ENCODE measurements around the gene SNX6. TPM values are rescaled to one million over a fixed set of nuclear protein-coding genes. Genes with fewer than 3 reads are reported as not detected.

Gene SNX6
- total and polyA plus RNA-seq, 4 experiments from 2014 or later = 81.0 to 212 (median 114) TPM

GRCh38 chr14:34610101-34610500 is 19.8 kb downstream of the SNX6 start:
- ChIA-PET POLR2A (ENCODE audit: partially characterized antibody) (no interaction called here), CTCF (ENCODE audit: partially characterized antibody) (interaction anchor here (0.8 kb wide), 1 partner anchor 9 kb away, joined by 3 read pairs; no protein-coding TSS in a partner anchor)
- H3K4me1 ChIP-seq (ENCODE audit: insufficient read depth, low read length) = peaks cover 10% of the 10 kb centered on the region
- no peak overlapping the region for H3K4me3 Mint-ChIP-seq
- intact Hi-C loops (cut with micrococcal nuclease) = no loop called here
- no peaks in the 10 kb centered on the region for H3K27me3 ChIP-seq (ENCODE audit: insufficient read depth, low read length)
- H3K27ac Mint-ChIP-seq = peak overlapping the region in 4 of 7 donors; percentile 7 to 79 (median 44)
- peaks cover 16 to 35% of the 10 kb centered on the region in 2 donors for H3K36me3 Mint-ChIP-seq
- H3K9me3 ChIP-seq (ENCODE audit: control insufficient read depth in 1 of 2, low read length in 2 of 2) = no peaks in the 10 kb centered on the region
- H3K27me3 Mint-ChIP-seq = no peaks in the 10 kb centered on the region
- peaks cover 0 to 17% (median 6%) of the 10 kb centered on the region in 4 donors for H3K4me1 Mint-ChIP-seq
- no peaks in the 10 kb centered on the region for H3K9me3 Mint-ChIP-seq
- DNase-seq = no peak
- H3K4me3 ChIP-seq (ENCODE audit: low read length in 2 of 2) = no peak overlapping the region
- peaks cover 15% of the 10 kb centered on the region for H3K36me3 ChIP-seq (ENCODE audit: insufficient read depth, low read length)
- H3K27ac ChIP-seq (ENCODE audit: low read depth, low read length) = no peak overlapping the region

- H3K4me3 ChIP-seq (ENCODE audit: low read length in 2 of 2) = no peak overlapping the region
- intact Hi-C loops (cut with micrococcal nuclease) = no loop called here
- H3K4me1 ChIP-seq (ENCODE audit: insufficient read depth, low read length) = no peaks in the 10 kb centered on the region
- Mint-ChIP-seq H3K36me3 (peaks cover 29 to 52% of the 10 kb centered on the region in 2 donors), H3K4me3 (peak overlapping the region in 1 of 8 donors; percentile 11), H3K4me1 (peaks cover 3 to 7% (median 4%) of the 10 kb centered on the region in 4 donors), H3K27ac (peak overlapping the region in 1 of 7 donors; percentile 51), H3K27me3 (no peaks in the 10 kb centered on the region), H3K9me3 (no peaks in the 10 kb centered on the region)
- H3K9me3 ChIP-seq (ENCODE audit: control insufficient read depth in 1 of 2, low read length in 2 of 2) = no peaks in the 10 kb centered on the region
- ChIA-PET POLR2A (ENCODE audit: partially characterized antibody) (no interaction called here), CTCF (ENCODE audit: partially characterized antibody) (no interaction called here)
- H3K27me3 ChIP-seq (ENCODE audit: insufficient read depth, low read length) = no peaks in the 10 kb centered on the region
- no peak overlapping the region for H3K27ac ChIP-seq (ENCODE audit: low read depth, low read length)
- DNase-seq = no peak
- H3K36me3 ChIP-seq (ENCODE audit: insufficient read depth, low read length) = peaks cover 42% of the 10 kb centered on the region
Measured at GRCh38 chr14:34605461-34605860, 24.5 kb downstream of the SNX6 start.

- Mint-ChIP-seq H3K36me3 (peaks cover 34 to 55% of the 10 kb centered on the region in 2 donors), H3K27me3 (no peaks in the 10 kb centered on the region), H3K4me3 (no peak overlapping the region), H3K4me1 (peaks cover 3 to 7% (median 4%) of the 10 kb centered on the region in 4 donors), H3K27ac (no peak overlapping the region), H3K9me3 (no peaks in the 10 kb centered on the region)
- H3K36me3 ChIP-seq (ENCODE audit: insufficient read depth, low read length) = peaks cover 46% of the 10 kb centered on the region
- no peaks in the 10 kb centered on the region for H3K4me1 ChIP-seq (ENCODE audit: insufficient read depth, low read length)
- no peak overlapping the region for H3K27ac ChIP-seq (ENCODE audit: low read depth, low read length)
- CTCF ChIA-PET (ENCODE audit: partially characterized antibody) = no interaction called here
- no peaks in the 10 kb centered on the region for H3K27me3 ChIP-seq (ENCODE audit: insufficient read depth, low read length)
- no peaks in the 10 kb centered on the region for H3K9me3 ChIP-seq (ENCODE audit: control insufficient read depth in 1 of 2, low read length in 2 of 2)
- intact Hi-C loops (cut with micrococcal nuclease) = no loop called here
- H3K4me3 ChIP-seq (ENCODE audit: low read length in 2 of 2) = no peak overlapping the region
- POLR2A ChIA-PET (ENCODE audit: partially characterized antibody) = no interaction called here
- DNase-seq = no peak
Measured at GRCh38 chr14:34604995-34605394, 25.0 kb downstream of the SNX6 start.

GRCh38 chr14:34596891-34597290 is 33.1 kb downstream of the SNX6 start:
- Histone ChIP-seq H3K36me3 (ENCODE audit: insufficient read depth, low read length) (peaks cover 67% of the 10 kb centered on the region), H3K9me3 (ENCODE audit: control insufficient read depth in 1 of 2, low read length in 2 of 2) (no peaks in the 10 kb centered on the region), H3K4me3 (ENCODE audit: low read length in 2 of 2) (no peak overlapping the region), H3K27me3 (ENCODE audit: insufficient read depth, low read length) (no peaks in the 10 kb centered on the region), H3K4me1 (ENCODE audit: insufficient read depth, low read length) (no peaks in the 10 kb centered on the region), H3K27ac (ENCODE audit: low read depth, low read length) (no peak overlapping the region)
- peaks cover 46 to 63% of the 10 kb centered on the region in 2 donors for H3K36me3 Mint-ChIP-seq
- no peak for DNase-seq
- CTCF ChIA-PET (ENCODE audit: partially characterized antibody) = no interaction called here
- POLR2A ChIA-PET (ENCODE audit: partially characterized antibody) = interaction anchor here (1.0 kb wide), 1 partner anchor 24 kb away, joined by 3 read pairs; no protein-coding TSS in a partner anchor
- intact Hi-C loops (cut with micrococcal nuclease) = no loop called here
- H3K4me3 Mint-ChIP-seq = no peak overlapping the region
- peaks cover 3 to 5% (median 4%) of the 10 kb centered on the region in 4 donors for H3K4me1 Mint-ChIP-seq
- H3K27me3 Mint-ChIP-seq = no peaks in the 10 kb centered on the region
- no peaks in the 10 kb centered on the region for H3K9me3 Mint-ChIP-seq
- H3K27ac Mint-ChIP-seq = peak overlapping the region in 2 of 7 donors; percentile 57 to 68

- ChIA-PET CTCF (ENCODE audit: partially characterized antibody) (interaction anchor here (0.6 kb wide), 1 partner anchor 82 kb away, joined by 3 read pairs; no protein-coding TSS in a partner anchor), POLR2A (ENCODE audit: partially characterized antibody) (no interaction called here)
- Histone ChIP-seq H3K27me3 (ENCODE audit: insufficient read depth, low read length) (no peaks in the 10 kb centered on the region), H3K4me3 (ENCODE audit: low read length in 2 of 2) (no peak overlapping the region), H3K4me1 (ENCODE audit: insufficient read depth, low read length) (no peaks in the 10 kb centered on the region), H3K27ac (ENCODE audit: low read depth, low read length) (no peak overlapping the region), H3K9me3 (ENCODE audit: control insufficient read depth in 1 of 2, low read length in 2 of 2) (no peaks in the 10 kb centered on the region), H3K36me3 (ENCODE audit: insufficient read depth, low read length) (peaks cover 63% of the 10 kb centered on the region)
- Mint-ChIP-seq H3K4me3 (no peak overlapping the region), H3K9me3 (no peaks in the 10 kb centered on the region), H3K4me1 (peaks cover 1 to 13% (median 7%) of the 10 kb centered on the region in 4 donors), H3K27ac (no peak overlapping the region), H3K36me3 (peaks cover 51 to 69% of the 10 kb centered on the region in 2 donors), H3K27me3 (no peaks in the 10 kb centered on the region)
- intact Hi-C loops (cut with micrococcal nuclease) = no loop called here
- no peak for DNase-seq
Measured at GRCh38 chr14:34593740-34594375, 36.1 kb downstream of the SNX6 start.

- Histone ChIP-seq H3K4me3 (ENCODE audit: low read length in 2 of 2) (no peak overlapping the region), H3K36me3 (ENCODE audit: insufficient read depth, low read length) (peaks cover 56% of the 10 kb centered on the region), H3K27me3 (ENCODE audit: insufficient read depth, low read length) (no peaks in the 10 kb centered on the region), H3K9me3 (ENCODE audit: control insufficient read depth in 1 of 2, low read length in 2 of 2) (no peaks in the 10 kb centered on the region), H3K4me1 (ENCODE audit: insufficient read depth, low read length) (no peaks in the 10 kb centered on the region), H3K27ac (ENCODE audit: low read depth, low read length) (no peak overlapping the region)
- no peaks in the 10 kb centered on the region for H3K27me3 Mint-ChIP-seq
- ChIA-PET POLR2A (ENCODE audit: partially characterized antibody) (no interaction called here), CTCF (ENCODE audit: partially characterized antibody) (no interaction called here)
- no peaks in the 10 kb centered on the region for H3K9me3 Mint-ChIP-seq
- no peak overlapping the region for H3K27ac Mint-ChIP-seq
- intact Hi-C loops (cut with micrococcal nuclease) = no loop called here
- peaks cover 1 to 10% (median 7%) of the 10 kb centered on the region in 4 donors for H3K4me1 Mint-ChIP-seq
- DNase-seq = no peak
- H3K4me3 Mint-ChIP-seq = no peak overlapping the region
- H3K36me3 Mint-ChIP-seq = peaks cover 46 to 65% of the 10 kb centered on the region in 2 donors
Measured at GRCh38 chr14:34592623-34593022, 37.3 kb downstream of the SNX6 start.

- H3K4me1 Mint-ChIP-seq = peaks cover 0 to 4% (median 0%) of the 10 kb centered on the region in 4 donors
- Histone ChIP-seq H3K27ac (ENCODE audit: low read depth, low read length) (no peak overlapping the region), H3K36me3 (ENCODE audit: insufficient read depth, low read length) (peaks cover 40% of the 10 kb centered on the region), H3K9me3 (ENCODE audit: control insufficient read depth in 1 of 2, low read length in 2 of 2) (no peaks in the 10 kb centered on the region), H3K27me3 (ENCODE audit: insufficient read depth, low read length) (no peaks in the 10 kb centered on the region), H3K4me3 (ENCODE audit: low read length in 2 of 2) (no peak overlapping the region), H3K4me1 (ENCODE audit: insufficient read depth, low read length) (no peaks in the 10 kb centered on the region)
- peaks cover 25 to 53% of the 10 kb centered on the region in 2 donors for H3K36me3 Mint-ChIP-seq
- intact Hi-C loops (cut with micrococcal nuclease) = no loop called here
- H3K27me3 Mint-ChIP-seq = no peaks in the 10 kb centered on the region
- H3K27ac Mint-ChIP-seq = peak overlapping the region in 2 of 7 donors; percentile 48 to 51
- H3K4me3 Mint-ChIP-seq = no peak overlapping the region
- ChIA-PET POLR2A (ENCODE audit: partially characterized antibody) (no interaction called here), CTCF (ENCODE audit: partially characterized antibody) (no interaction called here)
- no peak for DNase-seq
- no peaks in the 10 kb centered on the region for H3K9me3 Mint-ChIP-seq
Measured at GRCh38 chr14:34583525-34583924, 46.4 kb downstream of the SNX6 start.
